ENCODE measurements around the gene ASB6.

- TF ChIP-seq, protein P1, sequence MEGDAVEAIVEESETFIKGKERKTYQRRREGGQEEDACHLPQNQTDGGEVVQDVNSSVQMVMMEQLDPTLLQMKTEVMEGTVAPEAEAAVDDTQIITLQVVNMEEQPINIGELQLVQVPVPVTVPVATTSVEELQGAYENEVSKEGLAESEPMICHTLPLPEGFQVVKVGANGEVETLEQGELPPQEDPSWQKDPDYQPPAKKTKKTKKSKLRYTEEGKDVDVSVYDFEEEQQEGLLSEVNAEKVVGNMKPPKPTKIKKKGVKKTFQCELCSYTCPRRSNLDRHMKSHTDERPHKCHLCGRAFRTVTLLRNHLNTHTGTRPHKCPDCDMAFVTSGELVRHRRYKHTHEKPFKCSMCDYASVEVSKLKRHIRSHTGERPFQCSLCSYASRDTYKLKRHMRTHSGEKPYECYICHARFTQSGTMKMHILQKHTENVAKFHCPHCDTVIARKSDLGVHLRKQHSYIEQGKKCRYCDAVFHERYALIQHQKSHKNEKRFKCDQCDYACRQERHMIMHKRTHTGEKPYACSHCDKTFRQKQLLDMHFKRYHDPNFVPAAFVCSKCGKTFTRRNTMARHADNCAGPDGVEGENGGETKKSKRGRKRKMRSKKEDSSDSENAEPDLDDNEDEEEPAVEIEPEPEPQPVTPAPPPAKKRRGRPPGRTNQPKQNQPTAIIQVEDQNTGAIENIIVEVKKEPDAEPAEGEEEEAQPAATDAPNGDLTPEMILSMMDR (IDR thresholded peaks at IDR 0.05), result no peak
- TF ChIP-seq EZH2 (IDR thresholded peaks at IDR 0.05) (no peak), EZH2phosphoT487 (IDR thresholded peaks at IDR 0.05) (no peak)
Observed at GRCh38 chr9:129640086-129640870, 1.7 kb downstream of the ASB6 start.

Measured in neural progenitor cell (in vitro differentiated cells).